BJ (cell line): ENCODE results near the gene SF3A2. TPM values are rescaled to one million over a fixed set of nuclear protein-coding genes. Genes with fewer than 3 reads are reported as not detected.
"Not testable (repeated sequence)": the region's sequence is repeated elsewhere in the genome, so short reads cannot be mapped to it uniquely, and the experiment has no call there.

ENCODE experiments used
- CTCF ChIA-PET: fragments of 350-600 bp; formaldehyde crosslinking; extraction: SDS; loops from one replicate; lab custom pipeline; 2021; ENCODE audit warnings: antibody characterized with exemption, inconsistent platforms; lab: Yijun Ruan, JAX
- POLR2A ChIA-PET: fragments of 300-600 bp; sonication (Branson Sonifier 250); formaldehyde crosslinking; extraction: SDS; loops from one replicate; lab custom pipeline; 2021; ENCODE audit warnings: antibody characterized with exemption; lab: Charles Lee
- DNase-seq: peaks from one replicate; pipeline ENCODE4 v3.0.0-alpha.2; 2011; ENCODE audit warnings: low read depth
- H3K27me3 ChIP-seq: 2 replicates; pipeline ENCODE4 v1.6.0; 2011; ENCODE audit warnings: low read length; ENCODE audit not compliant: control insufficient read depth, insufficient read depth
- H3K36me3 ChIP-seq: 2 replicates; pipeline ENCODE4 v1.5.1; 2011; ENCODE audit warnings: low read length; ENCODE audit not compliant: control insufficient read depth, insufficient read depth
- H3K4me3 ChIP-seq: 2 replicates; pipeline ENCODE4 v1.5.1; 2011; ENCODE audit warnings: low read depth, mild to moderate bottlenecking, control low read depth, low read length
- CTCF ChIP-seq: IDR thresholded peaks from 2 replicates; pipeline ENCODE4 v1.5.1; 2011; ENCODE audit warnings: low read depth, mild to moderate bottlenecking, control low read depth, inconsistent platforms, low read length, moderate library complexity; ENCODE audit not compliant: insufficient read depth
- polyA plus RNA-seq: library from polyadenylated mRNA; depleted of rRNA; stranded (reverse); fragments of >200 nt; gene quantifications from 2 replicates; pipeline ENCODE4 v1.2.3, GENCODE V29; 2011

SF3A2 gene
- polyA plus RNA-seq, 1 experiment: 12.2 TPM

GRCh38 chr19:2195914-2196313, 40.7 kb upstream of the SF3A2 start:
- CTCF ChIA-PET: no interaction called here
- H3K4me3 ChIP-seq: no peak overlapping the region

GRCh38 chr19:2197270-2197669, 39.4 kb upstream of the SF3A2 start:
- POLR2A ChIA-PET: no interaction called here
- CTCF ChIA-PET: no interaction called here
- DNase-seq: no peak
- Histone ChIP-seq H3K27me3 (no peaks in the 10 kb centered on the region), H3K36me3 (peaks cover 38% of the 10 kb centered on the region), H3K4me3 (no peak overlapping the region)
- no peak for TF ChIP-seq CTCF

More at GRCh38 chr19:2195914-2196313, 40.7 kb upstream of the SF3A2 start:
- TF ChIP-seq CTCF: no peak
- H3K27me3 ChIP-seq: no peaks in the 10 kb centered on the region
- POLR2A ChIA-PET: no interaction called here
- DNase-seq: no peak
- H3K36me3 ChIP-seq: peaks cover 44% of the 10 kb centered on the region

- Histone ChIP-seq H3K27me3 (no peaks in the 10 kb centered on the region), H3K36me3 (peaks cover 39% of the 10 kb centered on the region), H3K4me3 (no peak overlapping the region)
- DNase-seq: no peak
- no peak for TF ChIP-seq CTCF
- CTCF ChIA-PET: no interaction called here
- POLR2A ChIA-PET: no interaction called here
These were observed 38.3 kb upstream of the SF3A2 start for GRCh38 chr19:2198317-2198716.

- Histone ChIP-seq H3K36me3 (peaks cover 40% of the 10 kb centered on the region), H3K27me3 (no peaks in the 10 kb centered on the region), H3K4me3 (no peak overlapping the region)
- no peak for DNase-seq
- TF ChIP-seq CTCF: peak; percentile 39
- POLR2A ChIA-PET: no interaction called here
- CTCF ChIA-PET: no interaction called here
These were observed 37.4 kb upstream of the SF3A2 start for GRCh38 chr19:2199215-2199614.

- no peak for TF ChIP-seq CTCF
- H3K36me3 ChIP-seq: peaks cover 39% of the 10 kb centered on the region
- DNase-seq: no peak
- no peaks in the 10 kb centered on the region for H3K27me3 ChIP-seq
- no peak overlapping the region for H3K4me3 ChIP-seq
- POLR2A ChIA-PET: no interaction called here
- CTCF ChIA-PET: no interaction called here
These were observed 36.6 kb upstream of the SF3A2 start for GRCh38 chr19:2199861-2200623.

- CTCF ChIA-PET: not testable (repeated sequence)
These were observed 35.9 kb upstream of the SF3A2 start for GRCh38 chr19:2200624-2201294.

More at GRCh38 chr19:2200624-2201294, 35.9 kb upstream of the SF3A2 start:
- H3K36me3 ChIP-seq: peaks cover 35% of the 10 kb centered on the region
- POLR2A ChIA-PET, H3K4me3 ChIP-seq, H3K27me3 ChIP-seq, DNase-seq: not testable (repeated sequence)
